ENCODE data around the gene TRIM40.
"Not testable (repeated sequence)": the region's sequence is repeated elsewhere in the genome, so short reads cannot be mapped to it uniquely, and the experiment has no call there.

The TRIM40 gene

DNA sequence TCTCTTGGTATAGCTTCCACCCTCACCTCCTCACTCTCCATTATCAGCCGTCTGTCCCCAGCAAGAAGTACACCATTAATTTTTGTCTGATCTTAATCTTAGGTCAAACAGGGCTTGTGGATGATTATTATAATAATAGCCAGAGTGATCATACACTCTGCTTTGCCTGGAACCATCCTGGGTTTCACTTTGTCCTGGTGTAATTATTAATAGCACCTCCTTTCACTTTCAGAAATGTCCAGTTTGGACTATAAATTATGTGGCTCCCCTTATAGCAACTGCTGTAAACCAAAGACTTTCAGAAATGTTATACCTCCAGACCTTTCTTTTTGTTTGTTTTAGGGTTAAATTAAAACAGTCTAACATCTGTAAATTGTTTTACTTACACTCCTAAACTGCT lies 22.1 kb upstream of the TRIM40 start:
- DNase-seq = no peak

DNA sequence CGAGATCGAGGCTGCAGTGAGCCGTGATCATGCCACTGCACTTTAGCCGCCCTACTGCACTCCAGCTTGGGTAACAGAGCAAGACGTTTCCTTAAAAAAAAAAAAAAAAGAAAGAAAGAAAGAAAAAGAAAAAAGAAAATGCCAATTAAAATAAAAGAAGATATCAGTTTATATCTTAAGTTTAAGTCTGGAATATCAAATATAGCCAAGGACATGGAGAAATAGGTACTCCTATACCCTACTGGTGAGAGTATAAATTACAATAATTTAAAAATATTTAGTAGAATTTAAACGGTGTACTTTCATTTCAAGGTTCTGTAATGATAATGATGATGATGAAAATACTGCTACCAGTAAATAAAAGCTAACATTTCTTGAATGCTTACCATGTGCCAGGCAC lies 19.2 kb upstream of the TRIM40 start:
- DNase-seq = no peak

- not testable (repeated sequence) for DNase-seq
Observed at GRCh38 chr6:30118691-30119090, 17.2 kb upstream of the TRIM40 start.

GRCh38 chr6:30121446-30122366 lies 14.2 kb upstream of the TRIM40 start:
- no peak for DNase-seq

- DNase-seq = no peak
Observed at GRCh38 chr6:30122515-30122914, 13.4 kb upstream of the TRIM40 start.

DNA sequence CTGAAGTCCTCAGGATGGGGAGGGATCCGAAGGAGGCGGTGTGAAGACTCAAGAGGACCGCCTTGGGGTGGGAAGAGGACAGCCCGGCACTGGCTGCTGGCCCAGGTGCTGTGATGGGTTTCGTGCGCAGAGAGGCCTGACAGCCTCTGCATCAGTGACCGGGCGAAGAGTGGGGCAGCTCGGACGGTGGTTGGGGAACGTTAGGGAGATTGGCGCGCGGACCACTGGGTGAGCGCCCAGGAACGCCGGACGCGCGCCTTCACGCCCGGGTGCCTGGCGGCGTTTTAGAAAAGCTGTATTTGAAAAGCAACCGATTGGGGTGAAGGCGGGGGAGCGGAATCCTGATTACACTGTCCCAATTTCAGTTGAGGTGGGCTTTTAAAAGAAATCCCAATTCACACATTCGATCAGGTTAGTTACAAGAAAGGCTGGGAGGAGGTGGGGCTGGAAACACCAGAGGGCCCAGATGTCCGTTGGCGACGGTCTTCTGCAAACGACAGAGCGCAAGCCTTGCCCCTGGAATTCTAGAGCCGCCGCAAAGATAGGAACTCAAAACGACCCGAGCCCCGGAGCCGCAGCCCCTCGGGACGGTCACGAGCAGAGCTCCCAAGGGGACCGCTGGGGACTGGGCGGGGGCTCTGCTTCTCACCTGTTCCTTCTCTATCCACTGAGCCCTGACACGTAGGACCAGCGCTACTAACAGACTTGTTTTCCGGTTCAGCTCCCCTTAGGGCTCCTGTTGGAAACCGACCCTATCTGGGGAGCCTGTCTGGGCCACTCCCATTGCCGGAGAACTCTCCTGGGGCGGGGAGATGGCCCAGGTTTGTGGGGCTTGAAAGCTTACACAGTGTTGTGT lies 8.5 kb upstream of the TRIM40 start:
- DNase-seq = no peak

GRCh38 chr6:30129265-30130178 lies 6.4 kb upstream of the TRIM40 start:
- DNase-seq = no peak

- no peak for DNase-seq
Observed at GRCh38 chr6:30130179-30130679, 5.7 kb upstream of the TRIM40 start.

- peak; percentile 92 for DNase-seq
Observed at GRCh38 chr6:30130887-30131862, 4.8 kb upstream of the TRIM40 start.

- DNase-seq = no peak
Observed at GRCh38 chr6:30131947-30132497, 3.9 kb upstream of the TRIM40 start.

GRCh38 chr6:30135147-30135546 lies 793 bp upstream of the TRIM40 start:
- no peak for DNase-seq

DNA sequence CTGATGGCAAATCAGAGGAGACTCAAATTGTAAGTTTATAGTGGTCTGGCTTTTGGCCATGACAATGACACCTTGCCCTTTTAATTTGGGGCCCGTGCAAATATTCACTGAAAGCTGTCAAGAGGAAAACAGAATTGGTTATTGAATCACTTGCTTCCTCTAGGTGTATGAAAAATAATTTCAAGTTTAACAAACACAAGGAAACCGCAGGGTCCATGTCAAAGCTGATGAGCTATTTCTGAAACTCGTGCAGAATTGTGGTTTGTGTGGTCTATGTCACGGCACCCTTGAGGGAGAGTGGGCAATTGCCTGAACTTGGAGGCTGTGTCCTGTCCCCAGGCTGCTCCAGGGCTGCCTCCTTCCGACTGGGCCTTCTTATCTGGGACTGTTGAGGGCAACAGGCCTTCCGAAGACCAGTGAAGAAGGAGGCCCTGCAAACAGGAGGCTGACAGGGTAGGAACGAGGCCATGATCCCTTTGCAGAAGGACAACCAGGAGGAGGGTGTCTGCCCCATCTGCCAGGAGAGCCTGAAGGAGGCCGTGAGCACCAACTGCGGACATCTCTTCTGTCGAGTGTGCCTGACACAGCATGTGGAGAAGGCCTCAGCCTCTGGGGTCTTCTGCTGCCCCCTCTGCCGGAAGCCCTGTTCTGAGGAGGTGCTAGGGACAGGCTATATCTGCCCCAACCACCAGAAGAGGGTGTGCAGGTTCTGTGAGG lies 788 bp downstream of the TRIM40 start:
- DNase-seq = no peak

GRCh38 chr6:30140240-30140639 lies 4.3 kb downstream of the TRIM40 start:
- DNase-seq = not testable (repeated sequence)

GRCh38 chr6:30142665-30143064 lies 6.7 kb downstream of the TRIM40 start:
- DNase-seq = no peak

GRCh38 chr6:30143780-30144179 lies 7.8 kb downstream of the TRIM40 start:
- no peak for DNase-seq

GRCh38 chr6:30144811-30145210 lies 8.9 kb downstream of the TRIM40 start:
- DNase-seq = no peak

GRCh38 chr6:30145818-30146217 lies 9.9 kb downstream of the TRIM40 start:
- no peak for DNase-seq

GRCh38 chr6:30147096-30147495 lies 11.2 kb downstream of the TRIM40 start:
- DNase-seq = no peak

- no peak for DNase-seq
Observed at GRCh38 chr6:30149234-30149633, 13.3 kb downstream of the TRIM40 start.

DNA sequence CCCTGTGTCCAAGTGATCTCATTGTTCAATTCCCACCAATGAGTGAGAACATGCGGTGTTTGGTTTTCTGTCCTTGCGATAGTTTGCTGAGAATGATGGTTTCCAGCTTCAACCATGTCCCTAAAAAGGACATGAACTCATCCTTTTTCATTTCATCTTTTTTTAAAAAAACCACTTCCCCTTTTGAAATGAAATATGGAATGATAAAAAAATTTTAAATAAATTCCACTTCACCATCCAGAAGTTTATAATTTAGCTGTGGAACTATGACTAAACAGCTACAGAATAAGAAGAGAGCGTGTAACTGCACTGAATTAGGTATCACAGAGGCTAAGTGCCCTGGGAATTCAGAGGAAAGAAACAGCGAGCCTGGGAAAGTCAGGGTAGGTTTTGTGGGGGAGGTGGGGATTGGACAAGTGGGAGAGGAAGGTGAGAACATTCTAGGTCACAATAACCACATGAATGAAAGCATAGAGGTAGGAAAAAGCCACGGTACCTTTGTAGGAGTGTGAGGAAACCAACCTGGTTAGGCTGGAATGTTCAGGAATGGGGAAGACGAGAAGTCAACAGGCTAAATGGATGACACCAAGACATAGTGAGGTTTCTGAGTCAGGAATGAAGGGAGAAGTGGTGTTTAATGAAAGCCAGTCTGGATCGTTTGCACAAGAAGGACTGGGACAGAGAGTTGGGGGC lies 14.1 kb downstream of the TRIM40 start:
- DNase-seq = no peak

All from NCI-H82 (cell line).